RKO (cell line): ENCODE measurements around the gene RFX1.
A peak's percentile ranks its signal among the peaks of the same experiment; 100 is the strongest.

Source experiments
- DNase-seq: peaks from one replicate; pipeline ENCODE4 v3.0.0-alpha.2; 2016; ENCODE audit warnings: low spot score

The RFX1 gene

DNA sequence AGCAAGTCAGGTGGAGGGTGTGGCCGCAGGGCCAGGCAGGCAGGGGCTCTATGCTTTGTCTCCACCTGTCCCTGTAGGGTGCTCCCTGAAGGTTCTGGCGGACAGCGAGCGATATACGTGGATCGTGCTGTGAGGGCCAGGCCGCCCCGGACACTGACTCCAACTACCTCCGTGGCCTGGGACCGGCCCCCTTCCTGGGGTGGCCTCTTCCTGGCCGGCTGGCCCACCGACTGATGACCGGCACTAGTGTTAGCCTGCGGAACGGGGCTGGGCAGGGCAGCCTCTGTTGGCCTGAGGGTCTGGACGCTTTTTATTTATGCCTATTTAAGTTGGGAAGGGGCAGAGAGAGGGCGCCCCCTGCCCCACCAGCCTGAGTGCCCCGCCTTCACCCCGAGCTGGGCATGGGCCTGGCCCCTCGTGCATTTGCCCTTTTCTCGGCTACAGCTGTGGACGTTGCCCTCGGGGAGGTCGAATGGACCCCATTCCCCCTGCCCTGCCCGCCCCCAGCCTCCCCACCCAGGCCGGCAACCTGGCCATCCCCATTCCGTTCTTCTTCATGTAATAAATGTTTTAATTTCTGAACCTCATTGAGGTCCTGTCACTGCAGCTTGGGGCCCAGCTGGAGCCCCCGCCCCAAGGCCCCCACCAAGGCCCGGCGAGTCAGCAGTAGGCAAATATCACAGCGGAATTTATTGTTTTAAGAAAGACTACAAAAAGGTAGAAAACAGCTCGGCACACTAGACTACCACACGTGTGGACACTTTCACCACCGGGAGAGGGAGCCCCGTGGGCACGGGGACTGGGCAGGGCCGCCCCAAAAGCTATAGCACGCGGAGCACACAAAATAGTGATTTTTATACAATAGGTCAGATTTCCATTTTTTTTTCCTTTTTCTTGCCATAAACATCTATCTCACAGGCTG, 45.0 kb downstream of the RFX1 start:
- DNase-seq, result no peak

DNA sequence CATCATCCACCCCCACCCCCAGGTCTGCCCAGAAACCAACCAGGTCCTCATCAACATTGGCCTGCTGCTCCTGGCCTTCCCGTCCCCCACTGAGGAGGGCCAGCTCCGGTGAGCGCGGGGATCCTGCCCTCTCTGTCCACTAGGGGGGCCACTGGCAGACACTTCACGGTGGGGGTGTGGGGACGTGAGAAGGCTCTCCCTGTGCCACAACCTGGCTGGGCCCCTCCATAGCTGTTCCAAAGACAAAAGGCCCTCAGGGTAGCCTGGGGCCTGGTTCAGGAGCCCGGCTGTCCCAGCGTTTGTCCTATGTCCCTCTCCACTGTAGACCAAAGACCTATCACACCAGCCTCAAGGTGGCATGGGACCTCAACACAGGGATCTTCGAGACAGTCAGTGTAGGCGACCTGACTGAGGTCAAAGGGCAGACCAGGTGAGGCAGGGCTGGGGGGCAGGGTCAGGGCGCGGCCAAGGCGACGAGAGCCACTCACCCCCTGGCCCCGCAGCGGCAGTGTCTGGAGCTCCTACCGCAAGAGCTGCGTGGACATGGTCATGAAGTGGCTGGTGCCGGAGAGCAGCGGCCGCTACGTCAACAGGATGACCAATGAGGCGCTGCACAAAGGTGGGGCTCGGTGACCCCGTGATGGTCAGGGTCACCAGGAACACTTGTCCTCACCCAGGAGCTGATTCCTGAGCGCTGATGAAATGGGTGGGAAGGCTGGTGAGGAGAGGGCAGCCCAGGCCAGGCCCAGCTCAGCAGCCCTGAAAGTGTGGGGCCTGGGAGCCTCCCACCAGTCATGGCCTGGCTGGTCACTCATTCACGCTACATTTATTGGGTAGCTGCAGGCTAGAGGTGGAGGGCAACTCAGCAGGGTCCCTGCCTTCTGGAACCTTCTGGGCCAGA, 45.9 kb downstream of the RFX1 start:
- DNase-seq, result no peak

DNA sequence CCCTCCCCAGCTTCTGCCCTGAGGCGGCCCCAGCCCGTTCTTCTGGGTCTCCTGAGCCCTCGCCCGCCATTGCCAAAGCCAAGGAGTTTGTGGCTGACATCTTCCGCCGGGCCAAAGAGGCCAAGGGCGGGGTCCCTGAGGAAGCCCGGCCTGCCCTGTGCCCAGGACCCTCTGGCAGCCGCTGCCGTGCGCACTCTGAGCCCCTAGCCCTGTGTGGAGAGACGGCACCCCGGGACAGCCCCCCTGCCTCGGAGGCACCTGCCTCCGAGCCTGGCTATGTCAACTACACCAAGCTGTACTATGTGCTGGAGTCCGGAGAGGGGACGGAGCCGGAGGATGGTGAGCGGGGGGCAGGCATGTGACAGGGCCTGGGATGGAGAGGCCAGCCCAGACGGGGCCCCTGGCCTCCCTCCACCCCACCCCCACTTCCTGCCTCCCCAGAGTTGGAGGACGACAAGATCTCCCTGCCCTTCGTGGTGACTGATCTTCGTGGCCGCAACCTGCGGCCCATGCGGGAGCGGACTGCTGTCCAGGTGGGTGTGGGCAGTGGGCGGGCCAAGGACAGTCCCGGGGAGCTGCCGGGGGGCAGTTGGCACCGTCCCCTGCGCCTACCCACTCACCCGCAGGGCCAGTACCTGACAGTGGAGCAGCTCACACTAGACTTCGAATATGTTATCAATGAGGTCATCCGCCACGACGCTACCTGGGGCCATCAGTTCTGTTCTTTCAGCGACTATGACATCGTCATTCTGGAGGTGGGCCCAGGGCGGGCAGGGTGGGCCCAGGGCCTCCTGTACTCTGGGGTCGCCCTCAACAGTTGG, 46.8 kb downstream of the RFX1 start:
- DNase-seq, result no peak

DNA sequence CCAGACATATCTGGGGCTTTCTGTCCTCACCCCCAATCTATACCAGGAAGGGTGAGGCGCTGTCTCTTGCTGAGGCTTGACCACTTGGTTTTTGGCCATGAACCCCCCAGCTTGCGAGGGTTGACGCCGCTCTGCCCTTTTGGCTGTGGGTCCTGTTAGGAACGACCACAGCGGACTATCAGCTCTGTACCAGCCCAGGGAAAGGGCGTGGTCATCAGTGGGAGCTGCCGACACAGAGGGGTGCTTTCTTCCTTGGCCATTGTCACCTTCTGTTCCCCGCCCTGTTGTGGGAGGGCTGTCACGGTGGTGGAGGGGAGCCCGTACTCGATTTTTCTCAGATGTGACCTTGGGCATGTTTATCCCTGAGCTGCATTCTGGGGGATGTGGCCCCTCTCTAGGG, 48.1 kb downstream of the RFX1 start:
- DNase-seq, result no peak

DNA sequence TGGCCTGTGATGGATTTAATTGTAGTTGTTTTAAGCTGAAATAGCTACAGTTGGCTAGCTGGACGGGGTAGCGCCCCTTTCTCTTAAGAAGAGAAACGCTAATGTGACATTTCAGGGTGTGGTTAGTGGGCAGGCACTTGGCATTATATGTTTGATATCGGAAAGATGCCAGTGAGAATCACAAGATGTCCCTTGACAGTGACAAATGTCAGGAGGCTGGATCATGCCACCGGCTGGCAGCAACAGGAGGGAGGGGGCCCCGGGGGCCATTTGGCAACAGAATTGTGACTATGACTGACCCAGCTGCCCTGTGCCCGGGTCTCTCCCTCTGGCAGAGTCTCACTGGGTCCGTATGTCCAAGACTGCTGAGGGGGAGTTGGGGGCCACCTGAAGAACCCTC, 49.1 kb downstream of the RFX1 start:
- DNase-seq, result no peak

DNA sequence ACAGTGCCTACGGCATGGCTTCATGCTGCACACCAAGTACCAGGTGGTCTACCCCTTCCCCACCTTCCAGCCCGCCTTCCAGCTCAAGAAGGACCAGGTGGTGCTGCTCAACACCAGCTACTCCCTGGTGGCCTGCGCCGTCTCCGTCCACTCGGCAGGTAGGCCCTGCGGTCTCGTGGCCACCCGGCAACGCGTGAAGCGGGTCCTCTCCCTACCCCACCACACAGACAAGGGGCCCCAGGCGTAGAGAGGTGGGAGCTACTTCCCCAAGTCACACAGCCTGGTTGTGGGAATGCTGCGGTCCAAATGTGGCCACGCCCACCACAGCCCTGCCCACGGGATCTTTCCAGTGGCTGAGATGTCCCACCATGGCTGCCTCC, 49.8 kb downstream of the RFX1 start:
- no peak for DNase-seq

DNA sequence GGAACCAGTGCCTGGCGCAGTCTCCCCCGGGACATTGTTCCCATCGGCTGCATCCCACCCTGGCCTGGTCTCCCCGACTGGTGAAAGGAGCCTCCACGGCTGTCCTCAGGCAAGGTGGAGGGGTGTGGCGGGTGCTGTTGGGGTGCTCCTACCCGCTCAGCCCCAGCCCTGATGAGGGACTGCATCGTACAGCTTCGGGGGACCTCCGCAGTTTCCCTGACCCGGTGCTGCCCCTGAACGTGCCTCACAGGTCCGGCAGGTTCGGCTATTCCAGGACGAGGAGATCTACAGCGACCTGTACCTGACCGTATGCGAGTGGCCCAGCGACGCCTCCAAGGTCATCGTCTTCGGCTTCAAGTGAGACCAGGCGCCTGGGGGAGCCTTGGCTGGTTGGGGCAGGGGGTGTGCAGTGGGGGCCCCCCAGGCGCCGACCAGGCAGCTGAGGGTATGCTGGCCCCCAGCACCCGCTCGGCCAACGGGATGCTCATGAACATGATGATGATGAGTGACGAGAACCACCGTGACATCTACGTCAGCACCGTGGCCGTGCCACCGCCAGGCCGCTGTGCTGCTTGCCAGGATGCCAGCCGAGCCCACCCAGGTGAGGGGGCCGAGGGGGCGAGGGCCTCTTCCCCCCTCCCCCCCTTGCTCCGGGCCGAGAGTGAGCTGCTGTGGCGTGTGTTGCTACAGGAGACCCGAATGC, 50.3 kb downstream of the RFX1 start:
- DNase-seq, result no peak

DNA sequence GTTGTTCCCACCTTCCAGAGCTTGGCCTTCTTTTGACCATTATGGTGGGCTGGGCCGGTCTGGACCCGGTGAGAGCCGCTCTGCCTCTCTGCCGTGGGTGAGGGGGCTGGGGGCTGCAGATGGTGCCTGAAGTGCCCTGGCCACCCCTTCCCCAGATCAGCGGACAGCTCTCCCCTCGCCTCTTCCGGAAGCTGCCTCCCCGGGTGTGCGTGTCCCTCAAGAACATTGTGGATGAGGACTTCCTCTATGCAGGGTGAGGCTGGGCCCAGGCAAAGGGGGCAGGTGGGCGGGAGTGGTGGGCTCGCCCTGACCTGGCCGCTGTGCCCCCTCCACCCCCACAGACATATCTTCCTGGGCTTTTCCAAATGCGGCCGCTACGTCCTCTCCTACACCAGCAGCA, 51.9 kb downstream of the RFX1 start:
- no peak for DNase-seq

DNA sequence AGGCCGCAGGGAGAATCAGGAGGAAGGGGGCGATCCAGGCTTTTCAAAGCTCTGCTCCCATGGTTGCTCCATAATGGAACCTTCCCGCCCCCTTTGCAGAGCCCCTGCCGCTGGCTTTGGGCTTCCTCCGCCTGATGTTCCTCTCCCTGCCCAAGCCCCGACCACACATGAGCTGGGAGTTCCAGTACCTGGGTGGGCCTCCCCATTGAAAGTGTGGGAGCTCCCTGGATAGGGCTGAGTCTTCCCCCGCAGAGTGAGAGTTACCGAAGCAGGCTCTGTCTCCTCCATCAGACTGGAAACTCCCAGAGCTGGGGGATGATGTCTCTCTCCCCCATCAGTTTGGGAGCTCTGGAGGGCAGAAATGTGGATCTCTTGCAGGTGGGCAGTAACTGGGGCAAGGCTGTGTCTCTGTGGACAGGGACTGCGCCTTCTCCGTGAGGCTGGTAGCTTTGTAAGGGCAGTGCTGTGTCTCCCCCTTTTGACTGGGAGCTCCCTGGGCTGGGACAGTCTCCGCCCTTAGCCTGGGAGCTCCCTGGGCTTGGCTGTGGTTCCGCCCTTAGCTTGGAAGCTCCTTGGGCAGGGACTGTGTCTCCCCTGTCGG, 53.1 kb downstream of the RFX1 start:
- DNase-seq, result peak; percentile 59

DNA sequence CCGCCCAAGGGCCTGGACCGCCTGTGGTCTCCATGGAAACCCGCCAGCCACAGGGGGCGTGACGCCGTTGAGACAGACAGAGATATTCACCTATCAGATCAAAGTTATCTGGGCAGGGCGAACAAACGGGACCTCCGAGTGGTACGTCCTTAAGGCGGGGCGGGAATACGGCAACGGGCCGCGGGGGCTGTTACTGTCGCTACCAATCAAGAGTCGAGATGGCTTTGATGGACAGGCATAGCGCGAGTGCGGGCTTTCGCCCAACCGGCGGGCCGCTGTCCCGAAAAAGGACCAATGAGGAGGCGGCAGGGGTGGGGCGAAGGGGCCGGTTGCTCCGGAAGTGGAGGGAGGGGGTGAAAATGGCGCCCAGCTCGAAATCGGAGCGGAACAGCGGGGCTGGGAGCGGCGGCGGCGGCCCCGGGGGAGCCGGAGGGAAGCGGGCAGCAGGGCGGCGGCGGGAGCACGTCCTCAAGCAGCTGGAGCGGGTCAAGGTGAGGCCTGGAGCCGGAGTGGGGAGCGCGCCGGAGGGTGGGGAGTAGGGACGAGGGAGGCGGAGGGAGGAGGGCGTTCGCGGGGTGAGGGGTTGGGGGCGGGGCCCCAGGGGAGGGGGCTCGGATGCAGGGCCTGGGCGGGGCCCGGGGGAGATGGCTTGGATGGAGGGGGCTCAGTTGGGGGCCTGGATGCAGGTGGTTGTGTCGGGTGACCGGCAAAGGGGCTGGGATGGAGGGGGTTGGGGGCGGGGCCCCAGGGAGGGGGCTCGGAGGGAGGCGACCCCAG, 53.8 kb downstream of the RFX1 start, which contains the start of gene DCAF15:
DCAF15 (plus strand) TSS at position 356 of the 777 bp plus-strand sequence; CDS start at position 360, 4 bp downstream.
- peak; percentile 99 for DNase-seq

DNA sequence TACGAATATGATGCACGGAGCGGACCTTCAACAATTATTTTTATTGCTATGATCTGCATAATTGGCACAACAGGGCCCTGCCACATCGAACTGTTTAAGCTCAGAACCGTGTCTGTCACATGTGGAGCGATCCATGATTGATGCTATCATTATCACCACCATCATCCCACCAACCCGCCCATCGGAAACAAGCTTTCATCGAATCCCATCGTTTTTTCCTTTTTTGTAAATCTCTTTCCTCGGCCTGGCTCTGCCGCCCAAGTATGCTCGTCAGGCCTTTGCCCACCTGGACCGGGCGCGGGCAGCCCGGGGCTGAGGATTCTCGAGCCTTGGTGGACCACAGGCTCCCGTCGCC, 54.3 kb downstream of the RFX1 start:
- no peak for DNase-seq

DNA sequence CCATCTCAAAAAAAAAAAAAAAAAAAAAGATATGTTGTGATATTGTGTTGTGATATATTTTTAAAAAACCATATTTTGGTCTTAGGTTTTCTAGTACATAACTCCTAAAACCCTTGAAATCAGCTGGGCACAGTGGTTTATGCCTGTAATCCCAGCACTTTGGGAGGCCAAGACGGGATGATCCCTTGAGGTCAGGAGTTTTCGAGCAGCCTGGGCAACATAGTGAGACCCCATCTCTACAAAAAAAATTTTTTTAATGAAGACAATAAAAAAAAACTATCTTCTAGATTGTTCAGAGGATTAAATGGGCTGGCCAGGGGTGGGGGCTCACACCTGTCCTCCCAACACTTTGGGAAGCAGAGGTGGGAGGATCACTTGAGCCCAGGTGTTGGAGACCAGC, 55.1 kb downstream of the RFX1 start:
- no peak for DNase-seq

DNA sequence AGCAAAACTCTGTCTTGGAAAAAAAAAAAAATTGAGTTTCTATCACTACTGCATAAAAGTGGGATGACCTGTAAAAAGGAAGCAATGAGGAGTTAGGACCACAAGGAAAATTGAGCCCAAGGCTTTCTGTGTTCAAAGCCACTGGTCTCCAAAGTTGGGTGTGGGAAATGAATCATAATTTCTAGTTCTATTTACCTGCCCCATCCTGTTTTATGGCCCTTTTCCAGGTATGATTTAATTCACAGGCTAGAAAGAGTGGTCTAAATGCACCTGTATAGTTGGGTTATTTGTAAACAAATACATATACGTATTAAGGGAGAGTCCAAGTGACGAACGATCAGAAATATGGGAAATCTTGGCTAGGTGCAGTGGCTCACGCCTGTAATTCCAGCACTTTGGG, 59.7 kb downstream of the RFX1 start:
- DNase-seq, result no peak

DNA sequence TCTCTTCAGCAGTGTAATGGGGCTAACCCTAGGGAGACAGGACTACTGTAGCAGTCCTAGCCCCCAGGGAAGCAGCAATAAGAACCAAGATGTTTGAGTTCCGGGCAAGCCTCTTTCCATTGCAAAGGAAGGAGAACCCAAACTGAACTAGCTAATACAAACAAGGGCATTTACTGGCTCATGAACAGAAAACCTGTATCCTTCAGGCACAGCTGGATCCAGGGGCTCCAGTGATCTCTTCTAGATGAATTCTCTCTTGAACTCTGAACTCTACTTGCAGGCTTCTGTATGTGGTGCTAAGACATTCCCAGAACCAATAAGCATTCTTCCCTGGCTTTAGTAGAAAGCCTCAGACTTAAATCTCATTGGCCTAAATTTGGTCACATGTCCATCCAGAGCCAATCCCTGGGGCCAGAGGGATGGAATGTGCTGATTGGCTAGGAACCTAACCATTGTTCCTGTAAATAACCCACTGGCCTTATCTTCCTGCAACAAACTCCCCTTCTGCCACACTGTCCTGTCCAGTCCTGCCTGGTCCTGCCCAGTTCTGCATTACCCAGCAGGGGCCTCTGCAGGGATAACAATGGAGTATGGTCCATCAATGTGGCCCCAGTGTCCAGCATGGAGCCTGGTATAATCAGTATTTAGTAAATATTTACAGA, 64.0 kb downstream of the RFX1 start:
- no peak for DNase-seq

DNA sequence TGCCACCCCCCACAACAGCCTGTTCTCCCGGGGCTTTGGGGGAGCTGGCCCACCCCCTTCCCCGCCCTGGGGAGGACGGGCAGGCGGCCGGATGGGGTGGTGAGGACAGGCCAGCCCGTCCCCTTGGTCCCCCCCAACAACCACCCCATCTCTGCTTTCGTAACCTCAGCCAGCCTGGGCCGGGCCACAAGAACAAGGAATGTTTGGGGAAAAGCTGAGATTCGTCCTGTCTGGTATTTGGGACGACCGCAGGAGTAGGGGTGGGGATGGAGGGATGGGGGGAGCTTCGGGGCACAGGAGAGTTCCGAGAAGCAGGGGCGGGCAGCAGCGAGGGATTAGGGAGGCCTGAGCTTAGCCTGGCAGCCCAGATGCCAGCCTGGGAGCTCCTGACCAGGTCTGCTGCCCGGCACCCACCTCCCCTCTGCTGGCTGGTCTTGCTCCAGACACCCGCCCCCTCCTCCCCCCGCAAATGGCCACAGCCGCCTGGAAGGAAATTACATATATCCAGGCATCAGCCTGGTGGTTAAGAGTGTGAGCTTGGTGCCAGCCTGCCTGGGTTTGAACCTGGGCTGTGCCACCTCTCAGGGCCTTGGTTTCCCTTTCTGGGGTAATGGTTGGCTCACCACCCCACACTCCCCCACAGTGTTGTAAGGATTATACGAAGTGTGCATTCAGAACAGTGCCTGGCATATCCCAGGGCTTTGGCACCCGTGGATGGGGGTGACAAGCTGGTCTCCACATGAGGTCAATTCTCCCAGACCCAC, 67.6 kb downstream of the RFX1 start, which contains the start of gene PODNL1:
PODNL1 (minus strand) TSS at position 117 of the 764 bp plus-strand sequence. CDS start 236 bp downstream, outside the sequence.
- no peak for DNase-seq

DNA sequence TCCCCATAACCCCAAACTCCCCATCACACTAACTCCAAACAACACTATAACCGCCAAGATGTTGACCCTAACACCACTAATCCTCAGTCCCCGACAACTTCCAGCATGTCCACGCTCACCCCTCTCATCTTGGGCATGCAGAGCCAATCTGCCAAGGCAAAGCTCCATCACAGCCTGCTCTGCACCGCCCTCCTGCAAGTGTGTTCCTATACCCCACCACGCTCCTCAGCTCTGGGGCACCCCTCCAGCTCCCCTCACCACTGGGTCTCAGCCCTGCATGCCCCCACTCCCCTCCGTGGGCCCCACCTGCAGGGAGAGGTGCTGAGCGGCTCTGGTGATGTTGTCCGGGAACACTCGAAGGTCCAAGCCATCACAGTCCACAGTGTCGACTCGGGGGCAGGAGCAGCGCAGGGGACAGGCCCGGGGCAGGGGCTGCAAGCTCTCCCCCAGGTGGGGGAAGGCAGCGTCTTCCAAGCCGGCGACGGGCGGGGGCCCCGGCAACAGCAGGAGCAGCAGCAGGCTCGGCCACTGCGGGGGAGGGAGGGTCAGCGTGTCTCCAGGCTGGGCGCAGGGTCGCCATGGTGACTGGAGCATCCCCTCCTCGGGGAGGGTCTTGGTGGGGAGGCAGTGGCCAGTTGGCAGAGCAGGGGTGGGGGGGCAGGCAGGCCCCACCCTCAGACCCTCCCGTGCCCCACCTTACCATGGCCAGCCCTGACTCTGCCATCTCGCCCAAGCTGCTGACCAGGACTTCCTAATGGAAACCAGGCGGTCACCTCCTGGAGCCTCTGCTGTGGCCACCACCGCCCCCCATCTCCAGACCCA, 68.4 kb downstream of the RFX1 start:
- no peak for DNase-seq

DNA sequence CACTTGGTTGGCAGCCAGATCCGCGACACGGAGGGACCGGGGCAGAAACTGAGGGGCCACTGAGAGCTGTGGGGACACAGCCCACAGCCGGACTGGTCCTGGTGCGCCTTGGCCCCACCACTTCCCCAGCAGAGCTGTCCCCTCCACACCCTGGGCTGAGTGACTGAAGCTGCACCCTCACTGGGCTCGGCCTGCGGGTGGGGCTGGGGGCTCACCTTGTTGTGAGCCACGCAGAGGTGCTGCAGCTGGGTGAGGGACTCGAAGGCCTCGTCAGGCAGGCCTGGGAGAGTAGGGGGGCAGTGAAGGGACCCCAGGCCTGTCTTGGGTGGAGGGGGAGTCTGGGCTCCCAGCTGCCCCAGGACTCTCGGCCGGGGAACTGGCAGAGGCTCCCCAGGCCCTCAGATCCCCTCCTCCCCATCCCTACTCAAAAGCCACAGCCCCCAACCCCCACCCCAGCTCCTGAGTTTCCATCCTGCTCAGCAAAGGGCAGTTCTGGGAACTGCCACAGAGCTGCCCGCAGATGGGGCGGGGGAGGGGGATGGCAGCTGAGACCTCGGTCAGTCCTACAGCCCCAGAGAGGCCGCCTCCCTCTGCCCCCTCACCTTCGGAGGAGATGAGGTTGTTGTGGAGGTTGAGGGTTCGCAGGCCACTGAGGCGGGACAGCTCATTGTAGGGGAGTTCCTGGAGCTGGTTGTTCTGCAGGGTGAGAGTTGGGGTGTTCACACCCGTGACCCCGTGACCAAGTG, 70.2 kb downstream of the RFX1 start:
- no peak for DNase-seq
